Osteocyte (in vitro differentiated cells): ENCODE results near the gene GLI1. TPM values are rescaled to one million over a fixed set of nuclear protein-coding genes. Genes with fewer than 3 reads are reported as not detected.

Source experiments
- DNase-seq: peaks from one replicate; pipeline ENCODE4 v3.0.0; 2021; ENCODE audit warnings: mixed read lengths; ENCODE audit not compliant: unreplicated experiment; ENCODE audit errors: extremely low spot score
- H3K27ac Mint-ChIP-seq: one replicate; pipeline ENCODE4 v1.8.0; 2021; ENCODE audit warnings: mild to moderate bottlenecking, mixed read lengths; ENCODE audit not compliant: unreplicated experiment
- H3K27me3 Mint-ChIP-seq: one replicate; pipeline ENCODE4 v1.8.0; 2021; ENCODE audit warnings: mixed read lengths; ENCODE audit not compliant: unreplicated experiment
- H3K36me3 Mint-ChIP-seq: one replicate; pipeline ENCODE4 v1.8.0; 2021; ENCODE audit warnings: mixed read lengths; ENCODE audit not compliant: unreplicated experiment
- H3K4me1 Mint-ChIP-seq: one replicate; pipeline ENCODE4 v1.8.0; 2021; ENCODE audit warnings: mixed read lengths; ENCODE audit not compliant: unreplicated experiment
- H3K4me3 Mint-ChIP-seq: one replicate; pipeline ENCODE4 v1.8.0; 2021; ENCODE audit warnings: mild to moderate bottlenecking, moderate library complexity, mixed read lengths; ENCODE audit not compliant: unreplicated experiment
- H3K9me3 Mint-ChIP-seq: one replicate; pipeline ENCODE4 v1.8.0; 2021; ENCODE audit warnings: mixed read lengths; ENCODE audit not compliant: unreplicated experiment
- CTCF ChIP-seq: fragments of 200-600 bp; sonication (generic); IDR thresholded peaks from 2 replicates; pipeline ENCODE4 v1.5.0; 2021; ENCODE audit warnings: antibody characterized with exemption, mild to moderate bottlenecking, moderate library complexity
- total RNA-seq: library from RNA; stranded (reverse); gene quantifications from 2 replicates; pipeline ENCODE4 v1.2.1, GENCODE V29; 2021

Gene GLI1
- total RNA-seq, 1 donor from 2014 or later, result 7.7 TPM

- no peak for TF ChIP-seq CTCF
- Mint-ChIP-seq H3K27ac (peak overlapping the region; percentile 63), H3K27me3 (no peaks in the 10 kb centered on the region), H3K36me3 (no peaks in the 10 kb centered on the region), H3K4me1 (peaks cover 28% of the 10 kb centered on the region), H3K9me3 (no peaks in the 10 kb centered on the region), H3K4me3 (peak overlapping the region; percentile 79)
- no peak for DNase-seq
Observed at GRCh38 chr12:57461276-57461916, 1.8 kb downstream of the GLI1 start.

- Mint-ChIP-seq H3K36me3 (no peaks in the 10 kb centered on the region), H3K27me3 (no peaks in the 10 kb centered on the region), H3K4me3 (peak overlapping the region; percentile 79), H3K27ac (peak overlapping the region; percentile 63), H3K4me1 (peaks cover 28% of the 10 kb centered on the region), H3K9me3 (no peaks in the 10 kb centered on the region)
- no peak for DNase-seq
- TF ChIP-seq CTCF, result no peak
Observed at GRCh38 chr12:57461917-57462250, 2.3 kb downstream of the GLI1 start.

GRCh38 chr12:57462251-57462911, 2.8 kb downstream of the GLI1 start:
- H3K27me3 Mint-ChIP-seq, result no peaks in the 10 kb centered on the region
- no peaks in the 10 kb centered on the region for H3K9me3 Mint-ChIP-seq
- peak overlapping the region; percentile 79 for H3K4me3 Mint-ChIP-seq
- peak; percentile 97 for TF ChIP-seq CTCF
- peak overlapping the region; percentile 96 for H3K27ac Mint-ChIP-seq
- H3K4me1 Mint-ChIP-seq, result peaks cover 28% of the 10 kb centered on the region
- no peaks in the 10 kb centered on the region for H3K36me3 Mint-ChIP-seq
- DNase-seq, result peak; percentile 96

GRCh38 chr12:57462912-57463253, 3.3 kb downstream of the GLI1 start:
- H3K4me1 Mint-ChIP-seq, result peaks cover 27% of the 10 kb centered on the region
- H3K36me3 Mint-ChIP-seq, result no peaks in the 10 kb centered on the region
- peak overlapping the region; percentile 96 for H3K27ac Mint-ChIP-seq
- H3K9me3 Mint-ChIP-seq, result no peaks in the 10 kb centered on the region
- peak overlapping the region; percentile 79 for H3K4me3 Mint-ChIP-seq
- TF ChIP-seq CTCF, result no peak
- DNase-seq, result no peak
- H3K27me3 Mint-ChIP-seq, result no peaks in the 10 kb centered on the region

- no peak overlapping the region for H3K4me3 Mint-ChIP-seq
- no peaks in the 10 kb centered on the region for H3K36me3 Mint-ChIP-seq
- H3K27me3 Mint-ChIP-seq, result no peaks in the 10 kb centered on the region
- no peak for DNase-seq
- H3K9me3 Mint-ChIP-seq, result no peaks in the 10 kb centered on the region
- H3K27ac Mint-ChIP-seq, result no peak overlapping the region
- TF ChIP-seq CTCF, result no peak
- peaks cover 20% of the 10 kb centered on the region for H3K4me1 Mint-ChIP-seq
Observed at GRCh38 chr12:57464569-57464968, 5.0 kb downstream of the GLI1 start.
